T-helper 22 cell (primary cell): ENCODE measurements around the gene POLR1A.

ENCODE experiments used
- DNase-seq: peaks from one replicate; pipeline ENCODE4 v3.0.0-alpha.2; 2020; ENCODE audit warnings: low read depth

The POLR1A gene

GRCh38 chr2:86097114-86097896 is 8.4 kb downstream of the POLR1A start:
- DNase-seq, result no peak

- DNase-seq, result no peak
Measured at GRCh38 chr2:86094229-86094628, 11.5 kb downstream of the POLR1A start.

DNA sequence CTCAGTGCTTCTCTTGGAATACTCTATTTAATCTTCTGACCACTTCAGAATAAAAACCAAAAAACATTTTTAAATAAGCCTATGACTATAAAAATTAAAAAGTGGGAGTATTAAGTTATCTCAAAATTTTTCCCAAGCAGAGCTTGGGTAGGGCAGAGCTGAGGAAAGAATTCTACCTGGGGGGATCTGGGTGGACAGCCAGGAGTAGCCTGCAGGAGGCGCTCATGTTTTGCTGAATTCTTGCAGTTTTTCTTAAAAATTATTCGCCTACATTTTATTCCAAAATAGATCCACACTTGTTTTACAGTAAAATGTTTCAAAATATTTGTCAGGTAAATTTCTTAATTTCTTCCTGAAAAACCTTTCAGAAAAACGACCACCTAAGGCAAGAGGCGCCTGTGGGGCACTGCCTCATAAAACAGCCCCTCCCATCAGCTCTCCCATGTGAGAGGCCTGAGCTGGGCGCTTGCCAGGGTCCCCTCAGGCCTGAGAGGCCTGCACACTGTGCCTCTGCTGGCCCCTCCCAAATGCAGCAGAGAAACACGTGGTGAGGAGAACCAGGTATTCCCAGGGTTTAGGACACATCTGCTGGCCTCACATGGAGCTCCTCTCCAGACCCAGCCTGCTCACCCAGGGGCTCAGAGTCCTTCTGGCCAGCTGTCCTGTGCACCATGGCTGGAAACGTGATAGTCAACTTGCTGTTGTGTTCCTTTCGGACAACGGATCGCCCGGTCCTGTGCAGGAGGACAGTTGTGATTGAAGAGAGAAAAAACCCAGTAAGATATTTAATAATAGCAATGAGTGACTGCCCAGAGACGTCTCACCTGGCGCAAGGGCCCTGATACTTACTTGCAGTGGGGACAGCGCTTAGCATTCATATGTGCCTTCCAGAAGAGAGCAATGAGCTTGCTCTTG is 17.5 kb downstream of the POLR1A start:
- DNase-seq, result no peak

DNA sequence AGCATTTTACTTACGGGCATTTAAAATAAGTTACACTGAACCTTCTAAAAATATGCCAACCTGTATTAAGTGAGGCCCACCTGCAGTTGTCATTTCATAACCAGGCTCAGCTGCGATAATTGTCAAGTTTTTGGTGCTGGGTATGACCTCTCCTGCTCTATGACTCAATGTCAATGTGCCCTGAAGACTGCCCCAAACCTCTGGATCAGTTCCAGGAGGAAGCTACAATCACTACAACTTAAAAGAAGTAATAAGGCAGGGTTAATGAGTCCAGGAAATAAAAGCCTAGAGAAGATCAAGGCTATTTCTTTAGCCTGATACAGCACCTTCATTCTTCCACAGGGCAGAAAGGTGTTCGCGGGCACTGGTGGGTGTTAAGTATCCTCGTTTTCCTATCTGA is 22.9 kb downstream of the POLR1A start:
- no peak for DNase-seq

DNA sequence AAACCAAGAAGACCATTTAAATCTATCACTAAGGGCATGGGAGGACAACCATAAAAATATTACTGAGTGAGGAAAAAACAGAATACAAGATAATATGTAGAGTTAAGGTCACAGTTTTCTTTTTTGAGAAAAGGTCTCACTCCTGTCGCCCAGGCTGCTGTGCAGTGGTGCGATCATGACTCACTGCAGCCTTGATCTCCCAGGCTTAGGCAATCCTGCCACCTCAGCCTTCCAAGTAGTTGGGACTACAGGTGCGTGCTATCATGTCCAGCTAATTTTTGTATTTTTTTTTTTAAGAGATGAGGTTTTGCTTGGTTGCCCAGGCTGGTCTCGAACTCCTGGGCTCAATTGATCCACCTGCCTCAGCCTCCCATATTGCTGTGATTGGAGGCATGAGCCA is 24.0 kb downstream of the POLR1A start:
- no peak for DNase-seq

DNA sequence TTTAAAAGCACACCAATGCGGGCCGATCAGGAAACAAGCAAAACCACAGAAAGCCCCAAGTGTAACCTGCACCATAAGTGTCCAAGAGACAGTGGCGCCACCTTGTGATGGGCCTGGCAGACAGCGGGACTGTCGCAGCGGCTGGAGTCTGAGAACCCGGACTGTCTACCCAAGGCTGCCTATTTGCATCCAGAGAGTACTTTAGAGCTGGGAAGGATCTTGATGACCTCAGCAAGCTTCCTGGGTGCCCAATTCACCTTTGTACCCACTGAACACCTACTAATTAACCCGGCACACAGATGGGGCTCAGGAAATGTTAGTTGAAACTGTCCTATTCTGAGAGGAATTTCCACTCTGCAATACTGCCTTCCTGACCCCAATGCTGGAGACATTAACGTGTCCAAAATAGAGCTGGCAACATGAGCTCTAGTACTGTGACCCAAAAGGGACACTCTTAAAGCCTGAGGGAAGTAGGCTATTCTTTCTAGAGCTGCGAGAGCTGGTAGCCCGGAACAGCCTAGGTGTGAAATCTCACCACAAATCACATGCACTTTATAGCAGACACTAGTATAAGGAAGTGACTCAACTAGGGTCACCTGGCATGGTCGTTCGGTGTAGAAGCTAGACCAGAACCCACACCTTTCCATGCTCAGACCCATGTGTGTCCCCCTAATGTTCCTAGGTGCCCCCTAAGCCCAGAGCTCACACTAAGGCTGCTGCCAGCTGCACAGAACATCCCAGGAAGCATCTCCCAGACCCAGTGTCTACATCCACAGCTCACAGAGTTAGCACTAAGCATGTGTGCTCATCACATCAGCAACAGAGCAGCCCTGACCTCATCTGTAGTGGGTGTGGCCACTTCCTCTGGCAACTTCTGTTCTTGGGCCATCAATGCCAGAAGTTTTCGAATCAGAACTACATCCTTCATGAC is 25.4 kb downstream of the POLR1A start:
- peak; percentile 59 for DNase-seq

- no peak for DNase-seq
Measured at GRCh38 chr2:86078774-86079545, 26.7 kb downstream of the POLR1A start.

GRCh38 chr2:86075886-86076285 is 29.8 kb downstream of the POLR1A start:
- no peak for DNase-seq

DNA sequence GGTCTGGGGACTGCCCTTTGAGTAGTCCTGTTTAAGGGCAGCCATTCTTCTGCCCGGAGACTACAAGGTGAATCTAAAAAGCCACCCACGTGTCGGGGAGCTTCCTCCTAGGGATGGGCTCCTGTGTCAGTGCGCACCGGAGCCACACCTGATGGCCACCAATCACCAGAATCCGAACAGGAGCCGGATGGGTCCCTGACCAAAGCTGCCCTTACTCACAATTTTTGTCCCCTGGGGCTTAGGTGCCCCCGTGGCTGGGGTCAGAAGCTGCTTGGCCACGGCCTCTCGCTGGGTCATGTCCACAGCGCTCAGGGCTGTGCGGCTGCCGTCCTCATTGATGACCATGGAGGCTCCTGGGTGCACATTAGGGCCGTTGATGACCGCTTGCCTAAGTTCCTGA is 30.9 kb downstream of the POLR1A start:
- DNase-seq, result no peak

DNA sequence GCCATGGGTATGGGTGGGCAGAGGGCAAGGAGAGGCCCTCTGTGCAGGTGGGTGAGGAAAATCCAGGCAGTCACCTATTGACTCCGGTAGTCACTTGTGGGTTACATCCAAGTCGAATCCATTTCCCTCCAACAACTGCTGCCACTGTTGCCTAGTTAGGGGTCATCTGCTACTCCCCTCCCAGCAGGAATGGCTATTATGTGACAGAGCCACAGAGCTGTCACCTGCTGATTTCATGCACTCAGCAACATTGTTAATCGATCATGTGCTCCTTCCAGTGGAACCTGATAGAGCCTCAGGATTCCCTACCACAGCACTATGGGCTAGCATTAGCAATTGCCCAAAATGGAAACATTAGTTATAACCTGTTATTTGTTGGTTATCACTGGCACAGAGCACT is 31.4 kb downstream of the POLR1A start:
- no peak for DNase-seq

DNA sequence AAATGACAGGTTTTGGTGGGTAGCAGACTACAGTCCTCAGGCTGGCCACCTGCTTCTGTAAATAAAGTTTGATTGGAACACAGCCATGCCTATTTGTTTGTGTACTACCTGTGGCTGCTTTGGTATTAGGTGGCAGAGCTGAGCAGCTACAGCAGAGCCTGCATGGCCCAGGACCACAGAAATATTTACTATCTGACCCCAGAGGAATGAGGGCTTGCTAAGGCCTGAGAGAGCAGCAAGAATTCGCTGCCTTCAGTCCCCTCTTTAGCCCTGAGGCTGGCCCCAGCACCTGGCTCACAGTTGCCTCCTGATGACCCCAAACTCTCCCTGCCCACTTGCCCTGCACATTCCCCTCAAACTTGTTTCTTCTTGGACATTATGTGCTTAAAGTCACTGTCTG is 32.5 kb downstream of the POLR1A start:
- DNase-seq, result no peak

- no peak for DNase-seq
Measured at GRCh38 chr2:86072271-86072858, 33.3 kb downstream of the POLR1A start.

- DNase-seq, result no peak
Measured at GRCh38 chr2:86070868-86071267, 34.8 kb downstream of the POLR1A start.

DNA sequence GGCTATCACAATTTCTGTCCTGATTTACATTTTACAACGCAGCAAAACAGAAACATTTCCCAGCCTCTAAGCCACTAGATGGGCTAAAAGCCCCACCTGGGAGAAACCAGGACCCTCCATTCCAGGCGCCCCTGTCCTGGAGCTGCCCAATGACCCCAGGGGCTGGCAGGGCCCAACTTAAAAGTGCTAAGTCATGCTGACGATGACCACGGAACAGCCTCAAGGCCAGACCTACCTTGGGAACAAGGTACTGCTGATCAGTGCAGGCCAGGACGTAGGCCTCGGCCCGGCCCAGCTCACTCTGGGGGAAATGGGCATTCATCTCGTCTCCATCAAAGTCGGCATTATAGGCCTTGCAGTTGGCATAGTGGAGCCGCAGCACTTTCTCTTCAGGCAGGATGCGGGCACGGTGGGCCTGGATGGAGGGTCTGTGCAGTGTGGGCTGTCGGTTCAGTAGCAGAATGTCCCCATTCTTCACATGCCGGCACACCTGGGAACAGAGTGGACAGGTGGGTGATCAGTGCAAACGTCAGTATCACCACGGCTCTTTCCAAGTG is 35.8 kb downstream of the POLR1A start:
- DNase-seq, result no peak

DNA sequence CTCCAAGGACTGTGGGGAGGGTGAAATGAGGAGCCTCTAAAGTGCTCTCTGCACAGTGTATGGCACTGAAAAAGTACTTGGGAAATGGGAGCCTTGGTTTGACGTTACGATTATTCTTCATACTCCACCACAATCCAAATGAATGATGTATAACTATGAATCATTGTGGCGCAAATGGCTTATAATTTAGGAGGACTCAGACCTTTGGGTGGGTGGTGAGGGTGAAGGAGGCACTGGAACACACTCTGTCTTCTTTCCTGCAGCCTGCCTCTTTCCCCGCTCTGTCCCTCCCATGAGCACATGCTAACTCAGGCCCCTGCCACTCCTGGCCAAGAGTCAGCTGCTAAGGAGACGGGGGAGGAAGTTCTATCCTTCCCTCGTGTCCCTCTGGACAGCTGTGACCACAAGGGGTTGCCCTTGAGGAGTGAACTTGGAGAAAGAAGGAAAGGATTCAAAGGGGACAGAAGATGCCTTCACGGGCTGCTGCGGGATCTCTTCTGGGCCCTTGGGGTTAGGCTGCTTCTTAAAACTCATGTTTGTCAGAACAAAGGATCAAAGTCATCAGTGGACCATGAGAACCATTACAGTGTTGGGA is 36.5 kb downstream of the POLR1A start:
- DNase-seq, result no peak

DNA sequence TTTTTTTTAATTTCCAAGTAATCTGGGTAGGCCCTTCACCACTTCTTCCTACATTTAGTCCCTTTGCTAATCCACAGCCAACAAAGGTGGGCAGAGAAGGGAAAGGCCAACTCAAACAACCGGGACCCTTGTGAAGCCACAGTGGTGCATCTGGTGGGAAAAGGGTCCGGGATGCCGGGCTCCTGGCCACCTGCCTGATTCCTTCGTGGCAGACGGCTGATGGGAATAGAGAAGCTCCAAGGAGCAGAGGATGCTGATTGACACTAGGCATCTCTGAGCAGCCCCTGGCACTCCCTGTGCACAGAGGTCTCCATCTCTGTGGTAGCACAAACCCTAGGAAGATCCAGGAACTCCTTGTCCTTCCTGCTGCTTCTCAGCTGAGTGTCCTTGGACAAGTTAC is 37.0 kb downstream of the POLR1A start:
- no peak for DNase-seq

DNA sequence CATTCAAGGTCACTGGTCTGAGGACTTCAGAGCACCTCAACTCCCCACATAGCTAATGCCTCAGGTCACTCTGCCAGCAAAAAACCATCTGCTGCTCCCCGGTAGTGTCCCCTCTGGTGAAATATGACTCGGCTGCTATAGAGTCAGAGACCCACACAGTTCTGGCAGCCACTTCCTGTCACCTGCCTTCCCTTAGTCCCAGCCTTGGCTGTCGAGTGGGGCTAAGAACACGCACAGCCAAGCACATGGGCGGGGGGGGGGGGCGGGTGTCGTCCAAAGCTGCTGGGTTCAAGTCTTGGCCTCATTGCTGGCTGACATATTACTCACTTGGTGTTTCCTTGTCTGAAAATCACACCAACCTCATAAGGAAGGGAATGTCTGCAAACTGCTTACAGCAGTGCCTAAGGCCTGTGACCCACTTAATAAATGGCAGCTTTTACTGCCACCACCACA is 37.5 kb downstream of the POLR1A start:
- DNase-seq, result no peak

DNA sequence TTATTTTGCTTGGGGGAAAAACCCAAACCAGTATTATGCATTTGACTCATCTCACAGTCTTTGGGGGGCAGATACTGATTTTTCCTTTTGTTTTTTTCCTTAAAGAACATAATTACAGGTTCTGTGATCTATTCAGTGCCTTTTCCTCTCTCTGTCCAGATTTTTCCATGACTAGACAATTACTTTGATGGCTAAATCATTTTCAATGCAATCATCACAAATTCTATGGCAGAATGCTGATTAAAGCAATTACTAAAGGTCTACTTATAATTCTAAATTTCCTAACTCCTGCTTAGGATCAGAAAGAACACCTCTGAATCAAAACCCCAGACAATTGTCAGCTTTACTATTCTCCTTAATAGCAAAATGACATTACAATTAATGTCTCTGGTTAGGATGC is 38.8 kb downstream of the POLR1A start:
- DNase-seq, result no peak

DNA sequence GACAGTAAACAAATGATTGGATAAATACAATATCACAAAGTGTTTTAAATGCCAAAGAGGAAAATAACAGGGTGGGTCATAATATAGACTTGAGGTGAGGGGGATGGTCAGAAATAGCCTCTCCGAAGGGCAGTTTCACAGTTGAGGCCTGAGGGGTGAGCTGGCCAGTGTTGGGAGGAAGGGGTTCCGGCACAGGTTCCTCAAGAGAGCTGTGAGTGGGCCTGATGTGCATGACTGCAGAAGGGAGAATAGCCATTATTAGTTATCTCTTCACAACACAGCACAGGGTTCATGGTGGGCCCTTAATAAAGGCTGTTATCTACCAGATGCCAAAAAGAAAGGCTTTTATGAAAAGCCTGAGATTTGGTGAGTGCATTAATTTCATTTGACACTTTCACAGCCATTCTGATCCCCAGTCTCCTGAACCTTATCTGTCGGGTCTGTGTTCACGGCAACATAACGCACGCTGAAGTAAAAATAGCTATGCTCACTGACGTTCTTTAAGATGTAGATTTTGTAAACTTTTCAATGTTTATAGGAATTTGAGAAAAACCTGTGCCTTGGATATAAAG is 39.6 kb downstream of the POLR1A start:
- DNase-seq, result no peak

- no peak for DNase-seq
Measured at GRCh38 chr2:86065512-86065911, 40.2 kb downstream of the POLR1A start.
